ENCODE data around the gene SGK1.

SGK1 gene
- 40.5 to 157 (median 41.1) reads per million in 3 experiments for total RNA-seq

- DNase-seq = peak; percentile 7
These were observed at the start of gene SGK1 for GRCh38 chr6:134317471-134318131. TSS of gene SGK1 (minus strand) at chr6:134318112. CDS start at chr6:134317460, 652 bp downstream.

- no peak for DNase-seq
These were observed 45.6 kb upstream of the SGK1 start for GRCh38 chr6:134363323-134364039.

DNA sequence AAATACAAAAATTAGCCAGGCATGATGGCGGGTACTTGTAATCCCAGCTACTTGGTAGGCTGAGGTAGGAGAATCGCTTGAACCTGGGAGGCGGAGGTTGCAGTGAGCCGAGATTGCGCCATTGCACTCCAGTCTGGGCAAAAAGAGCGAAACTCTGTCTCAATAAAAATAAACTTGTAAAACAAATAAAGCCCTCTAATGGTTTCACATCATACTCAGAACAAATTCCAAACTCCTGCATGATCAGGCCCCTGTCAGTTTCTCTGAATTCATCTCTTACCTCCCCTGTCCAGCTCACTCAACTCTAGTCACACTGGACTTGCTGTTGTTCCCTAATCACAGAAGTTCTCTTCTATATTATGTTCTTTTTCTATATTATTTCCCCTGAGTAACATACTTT is 43.1 kb upstream of the SGK1 start:
- no peak for DNase-seq

DNA sequence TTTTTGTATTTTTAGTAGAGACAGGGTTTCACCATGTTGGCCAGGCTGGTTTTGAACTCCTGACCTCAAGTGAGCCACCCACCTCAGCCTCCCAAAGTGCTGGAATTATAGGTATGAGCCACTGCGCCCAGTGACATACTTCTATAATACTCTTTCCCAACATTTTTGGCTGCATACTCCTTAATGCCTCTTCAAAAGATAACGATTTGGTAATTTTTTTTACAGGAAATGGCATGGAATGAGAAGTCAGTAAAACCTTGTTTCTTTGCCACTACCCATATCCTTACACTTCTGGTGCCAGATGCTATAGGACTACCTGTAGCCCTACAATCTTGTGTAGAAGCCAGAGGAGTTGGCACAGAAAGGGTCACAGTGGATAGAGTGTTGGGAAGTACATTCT is 41.4 kb upstream of the SGK1 start:
- no peak for DNase-seq

GRCh38 chr6:134358320-134358719 is 40.4 kb upstream of the SGK1 start:
- DNase-seq = no peak

- DNase-seq = no peak
These were observed 39.1 kb upstream of the SGK1 start for GRCh38 chr6:134357022-134357487.

- no peak for DNase-seq
These were observed 38.5 kb upstream of the SGK1 start for GRCh38 chr6:134356405-134356804.

DNA sequence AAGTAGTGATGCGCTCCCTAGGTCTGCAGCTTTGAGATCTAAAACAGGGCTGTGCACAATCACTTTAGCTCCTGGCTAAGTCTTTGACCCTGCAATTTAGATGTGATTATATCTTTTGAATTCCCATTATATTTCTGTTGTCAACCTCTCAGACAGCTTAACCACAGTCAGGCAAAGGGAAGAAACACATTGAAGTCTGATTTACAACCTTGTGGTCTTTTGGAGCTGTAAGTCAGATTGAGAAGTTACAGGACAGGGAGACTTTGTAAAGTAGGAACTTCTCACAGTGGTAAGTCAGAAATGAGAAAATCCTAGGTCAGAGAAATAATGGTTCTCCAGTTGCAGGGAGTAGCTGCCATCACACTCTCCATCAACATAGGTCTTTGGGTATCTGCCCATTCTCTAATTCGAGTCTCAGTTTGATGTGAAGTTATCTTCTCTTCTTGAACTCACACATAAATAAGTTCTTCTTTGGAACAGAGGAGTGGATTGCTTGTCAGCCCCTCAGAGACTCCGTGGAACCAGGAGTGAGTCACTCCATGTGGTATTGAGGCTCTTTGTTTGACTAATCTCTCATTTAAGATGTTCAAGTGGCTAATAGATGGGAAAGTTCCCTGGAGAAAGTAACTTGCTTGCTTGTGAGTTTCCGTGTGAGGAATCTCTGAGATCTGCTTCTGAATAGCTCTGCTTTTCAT is 35.0 kb upstream of the SGK1 start:
- no peak for DNase-seq

GRCh38 chr6:134351615-134352474 is 33.9 kb upstream of the SGK1 start:
- peak; percentile 3 for DNase-seq

DNA sequence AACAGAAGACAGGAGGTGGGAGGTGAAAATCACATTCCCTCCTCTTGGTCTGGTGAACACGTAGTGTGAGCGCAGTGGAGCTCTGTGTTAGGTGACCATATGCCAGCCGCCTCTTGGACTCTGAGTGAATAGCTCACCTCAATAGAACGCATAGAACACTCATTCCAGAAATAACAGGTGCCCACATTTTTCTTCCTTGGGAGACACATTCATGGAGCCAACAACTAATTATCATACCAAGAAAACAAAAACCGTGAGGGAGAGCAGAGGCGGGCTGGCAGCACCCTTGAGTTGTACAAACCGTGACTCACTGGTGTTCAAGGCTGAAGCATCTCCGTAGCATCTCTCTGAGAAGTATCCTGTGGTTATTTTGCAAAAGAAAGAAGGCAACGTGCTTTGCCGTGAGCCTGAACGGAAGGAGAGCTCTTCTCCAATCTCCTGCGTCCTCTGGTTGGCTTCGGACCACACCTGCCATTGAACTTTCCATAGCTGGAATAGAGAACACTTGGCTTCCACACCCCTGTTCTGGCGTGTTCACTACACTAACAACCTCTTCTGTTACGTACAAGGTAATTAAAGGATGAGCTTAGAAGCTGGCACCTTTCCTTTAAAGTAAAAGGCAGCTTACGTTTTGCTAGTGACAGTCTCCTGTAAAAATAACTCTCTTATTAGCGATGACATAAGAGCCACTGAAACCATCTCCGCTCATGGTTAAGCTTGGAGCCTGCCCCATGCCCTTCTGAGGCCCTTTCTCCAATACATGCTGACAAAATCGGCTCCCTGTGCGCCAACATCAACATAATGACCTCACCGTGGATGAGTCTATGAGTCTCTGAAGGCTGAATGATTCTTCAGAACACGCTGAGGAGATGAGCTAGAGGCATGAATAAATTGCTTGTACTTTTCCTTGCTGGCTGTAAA is 30.2 kb upstream of the SGK1 start:
- DNase-seq = no peak

DNA sequence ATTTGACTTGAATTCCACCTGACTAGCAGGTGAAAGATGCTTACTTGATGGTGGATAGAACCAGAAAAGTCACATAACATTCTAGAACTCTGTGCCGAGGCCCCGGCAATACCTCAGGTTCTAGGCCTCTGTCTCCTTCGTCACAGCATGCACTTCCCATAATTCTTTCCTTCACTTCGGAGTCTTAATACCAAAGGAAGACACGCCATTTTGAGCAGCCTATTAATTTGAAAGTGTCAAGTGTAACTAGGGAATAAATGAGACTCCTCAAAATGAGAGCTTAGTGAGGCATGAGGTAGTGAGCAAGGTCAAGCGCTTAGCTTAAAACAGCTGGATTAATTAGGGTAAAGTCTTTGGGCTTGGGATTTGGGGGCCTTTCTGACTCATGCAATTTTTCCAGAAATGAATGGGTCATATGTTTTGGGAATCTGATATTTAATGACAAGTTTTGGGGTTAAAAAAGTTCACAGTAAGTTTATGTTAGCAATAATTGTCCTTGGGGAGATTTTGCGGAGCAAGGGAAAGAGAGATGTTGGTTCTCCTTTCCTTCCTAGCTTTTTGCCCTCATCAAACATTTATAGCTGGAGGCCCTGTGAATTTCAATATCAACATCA is 29.1 kb upstream of the SGK1 start:
- no peak for DNase-seq

DNA sequence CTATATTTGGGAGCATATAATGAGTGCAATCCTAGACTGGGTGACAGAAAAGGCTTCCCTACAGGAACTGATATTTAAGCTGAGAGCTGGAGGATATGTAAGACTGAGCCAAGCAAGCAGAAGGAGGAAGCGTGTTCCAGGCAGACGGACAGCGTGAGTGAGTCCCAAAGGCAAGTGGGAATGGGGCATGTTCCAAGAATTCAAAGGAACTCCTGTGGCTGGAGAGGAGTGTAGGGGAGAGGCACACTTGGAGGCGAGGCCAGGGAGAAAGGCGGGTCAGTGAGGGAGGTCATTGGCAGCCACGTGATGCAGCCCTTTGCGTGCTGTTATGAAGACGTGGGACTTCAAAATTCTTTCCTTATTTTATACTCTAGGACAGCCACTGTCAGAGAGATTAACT is 27.9 kb upstream of the SGK1 start:
- DNase-seq = no peak

- DNase-seq = no peak
These were observed 25.2 kb upstream of the SGK1 start for GRCh38 chr6:134343066-134343465.

DNA sequence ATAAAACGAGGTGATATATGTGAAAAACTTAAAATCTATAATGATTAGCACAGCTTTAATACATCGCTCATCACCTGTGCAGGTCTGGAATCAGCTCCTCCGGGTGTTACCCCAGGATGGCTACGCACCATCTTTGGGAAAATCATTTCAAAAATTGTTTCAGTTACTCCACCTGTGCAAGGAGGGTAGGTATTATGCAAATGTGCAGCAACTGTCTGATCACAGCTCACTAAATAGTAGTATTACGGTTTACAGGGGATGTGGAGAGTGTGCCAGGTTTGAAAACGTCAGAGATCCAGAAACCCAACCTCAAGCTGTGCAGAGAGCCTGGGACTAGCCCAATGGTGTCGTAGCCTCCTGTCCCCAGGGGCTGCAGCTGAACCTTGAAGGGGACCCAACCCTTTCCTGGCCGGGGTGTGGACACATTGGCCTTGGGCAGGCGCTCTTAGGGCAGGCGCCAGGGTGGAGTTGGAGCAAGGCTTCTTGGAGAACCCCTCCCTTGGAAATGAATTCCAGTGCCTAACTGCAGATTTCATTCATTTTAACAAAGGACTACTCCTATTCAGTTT is 24.2 kb upstream of the SGK1 start:
- DNase-seq = no peak

- DNase-seq = no peak
These were observed 22.5 kb upstream of the SGK1 start for GRCh38 chr6:134340179-134340975.

DNA sequence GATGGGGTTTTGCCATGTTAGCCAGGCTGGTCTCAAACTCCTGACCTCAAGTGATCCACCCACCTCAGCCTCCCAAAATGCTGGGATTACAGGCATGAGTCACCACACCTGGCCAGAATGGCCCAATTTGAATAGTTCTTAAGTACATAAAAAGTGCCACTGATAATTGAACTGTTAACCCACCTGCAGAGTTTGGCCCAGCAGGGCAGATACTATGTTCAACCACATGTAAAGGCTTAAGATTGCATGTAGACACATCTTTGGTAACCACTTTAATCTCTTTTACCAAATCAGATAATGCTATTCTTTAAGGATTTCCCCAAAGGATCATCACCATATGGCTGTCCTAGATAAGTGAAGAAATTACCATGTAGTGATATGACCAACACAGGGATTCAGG is 21.3 kb upstream of the SGK1 start:
- DNase-seq = no peak

DNA sequence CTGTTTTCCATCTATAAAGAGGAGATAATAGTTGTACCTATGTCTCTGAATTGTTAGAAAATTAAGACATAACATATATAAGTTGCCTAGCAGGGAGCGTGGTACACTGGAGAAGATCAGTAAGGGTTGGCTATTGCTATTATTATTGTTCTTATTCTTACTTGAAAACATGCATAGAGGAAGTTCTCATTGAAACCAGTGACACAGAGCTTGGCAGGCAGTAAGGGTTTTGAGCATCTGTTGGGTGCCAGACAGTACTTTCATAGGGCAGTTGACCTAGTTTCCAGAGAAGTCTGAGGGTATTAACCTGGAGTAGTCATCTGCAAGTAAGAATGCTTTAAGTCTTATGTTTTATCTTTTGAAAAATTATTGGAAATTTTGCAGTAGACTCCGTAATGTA is 13.3 kb upstream of the SGK1 start:
- DNase-seq = no peak

DNA sequence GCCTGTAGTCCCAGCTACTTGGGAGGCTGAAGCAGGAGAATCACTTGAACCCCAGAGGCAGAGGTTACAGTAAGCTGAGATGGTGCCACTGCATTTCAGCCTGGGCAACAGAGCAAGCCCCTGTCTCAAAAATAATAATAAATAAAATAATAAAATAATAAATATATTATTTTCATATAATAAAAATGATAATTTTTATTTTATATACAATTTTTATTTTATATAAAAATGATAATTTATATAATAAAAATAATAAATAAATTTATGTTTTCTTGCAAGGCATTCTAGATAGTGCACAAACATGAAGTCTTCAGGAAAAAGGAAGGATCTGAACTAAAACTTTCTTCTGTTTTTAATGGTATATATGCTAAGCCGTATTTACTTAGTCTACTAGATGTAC is 12.6 kb upstream of the SGK1 start:
- no peak for DNase-seq

GRCh38 chr6:134328792-134329191 is 10.9 kb upstream of the SGK1 start:
- DNase-seq = no peak

DNA sequence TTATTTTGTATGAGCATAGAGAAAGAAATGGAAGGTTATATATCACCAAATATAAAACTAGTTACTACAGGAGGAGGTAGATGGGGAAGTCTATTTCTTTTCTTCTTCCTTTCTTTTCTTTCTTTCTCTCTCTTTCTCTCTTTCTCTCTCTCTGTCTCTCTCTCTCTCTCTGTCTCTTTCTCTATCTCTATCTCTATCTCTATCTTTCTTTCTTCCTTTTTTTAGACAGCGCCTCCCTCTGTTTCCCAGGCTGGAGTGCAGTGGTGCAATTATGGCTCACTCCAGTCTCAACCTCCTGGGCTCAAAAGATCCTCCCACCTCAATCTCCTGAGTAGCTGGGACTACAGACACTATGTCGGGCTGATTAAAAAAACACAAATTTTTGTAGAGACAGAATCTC is 10.2 kb upstream of the SGK1 start:
- no peak for DNase-seq
